Activated CD4-positive, alpha-beta T cell treated with anti-CD3 and anti-CD28 coated beads, Interleukin-2, amount 50 U/mL, for 48 hours (primary cell): ENCODE measurements around the gene CDK5R2.

Experiments used
- DNase-seq, 2 experiments: peaks; one replicate each; pipeline ENCODE4 v3.0.0-alpha.2; 2020

CDK5R2 gene

DNA sequence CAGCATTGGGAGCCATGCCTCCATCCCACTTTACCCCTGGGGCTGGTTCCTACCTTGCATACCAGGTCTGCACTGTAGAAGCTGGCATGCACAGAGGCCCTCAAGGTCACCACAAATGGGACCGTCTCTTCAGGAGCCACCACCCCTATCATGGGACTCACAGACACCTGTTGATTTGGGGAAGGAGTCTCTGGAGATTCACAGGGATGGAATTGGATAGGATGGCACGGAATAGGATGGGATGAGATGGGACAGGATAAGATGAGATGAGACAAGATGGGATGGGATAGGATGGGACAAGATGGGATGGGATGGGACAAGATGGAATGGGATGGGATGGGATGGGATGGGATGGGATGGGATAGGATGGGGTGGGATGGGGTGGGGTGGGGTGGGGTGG, 49.8 kb downstream of the CDK5R2 start:
- DNase-seq = no peak

DNA sequence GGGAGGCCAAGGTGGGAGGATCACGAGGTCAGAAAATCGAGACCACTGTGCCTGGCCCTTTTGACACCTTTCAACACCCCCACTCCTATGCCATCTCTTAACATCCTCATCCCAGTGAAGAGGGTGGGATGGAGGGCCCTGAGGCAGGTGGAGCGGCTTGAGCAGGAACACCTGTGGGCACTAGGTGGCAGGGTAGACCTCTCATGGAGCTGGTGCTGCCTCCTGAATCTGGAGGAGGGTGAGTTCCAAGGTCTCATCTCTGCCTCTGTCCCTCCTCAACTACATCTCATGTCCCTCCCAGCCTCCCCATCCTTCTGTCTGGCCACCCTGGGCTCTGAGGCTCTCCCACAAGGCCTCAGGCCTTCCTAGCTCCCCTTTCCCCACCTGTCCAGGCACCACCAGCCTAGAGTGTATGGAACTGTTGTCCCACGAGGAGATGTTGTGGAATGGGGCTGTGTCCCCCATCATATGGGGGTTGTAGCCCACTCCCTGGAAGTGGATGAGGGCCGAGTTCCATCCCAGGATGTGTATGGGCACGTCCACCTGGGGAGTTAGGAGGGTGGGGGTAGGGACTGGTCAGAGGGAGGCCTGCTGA, 50.8 kb downstream of the CDK5R2 start:
- DNase-seq = peak in 1 of 2 experiments; percentile 19

DNA sequence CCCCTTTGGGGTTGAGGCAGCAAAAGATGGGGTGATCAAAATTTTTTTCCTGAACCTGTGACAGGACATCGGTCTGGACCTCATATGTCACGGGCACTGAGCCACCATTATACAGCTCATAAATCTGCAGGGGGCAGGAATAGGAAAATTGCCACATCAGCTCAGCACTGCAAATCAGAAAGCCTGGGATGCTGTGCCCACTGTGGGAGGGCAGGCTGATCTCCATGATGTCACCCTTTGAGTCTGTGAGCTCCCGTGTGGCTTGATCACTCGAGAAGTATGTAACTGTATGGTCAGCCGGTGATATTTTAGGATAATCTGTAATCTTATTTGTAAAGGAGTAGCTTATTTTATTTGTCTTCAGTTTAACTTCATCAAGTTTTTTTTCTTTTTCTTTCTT, 51.4 kb downstream of the CDK5R2 start:
- no peak for DNase-seq
